ENCODE results near the gene SYT6.

GRCh38 chr1:114176366-114176765 is 22.7 kb upstream of the SYT6 start:
- no peak for TF ChIP-seq CTCF (IDR thresholded peaks at IDR 0.05 in 2 of 3, conservative IDR thresholded peaks at IDR 0.05 in 1 of 3; ENCODE audit: control insufficient read depth in 2 of 3, extremely low read depth in 1 of 3, insufficient read depth in 1 of 3, low read depth in 3 of 3, low read length in 3 of 3)
- TF ChIP-seq ATF2 (IDR thresholded peaks at IDR 0.05; ENCODE audit: low read length) = no peak
- no peak for TF ChIP-seq POLR2AphosphoS5 (IDR thresholded peaks at IDR 0.05; ENCODE audit: low read length)
- no peak for TF ChIP-seq SRF (IDR thresholded peaks at IDR 0.05; ENCODE audit: low read depth in 2 of 2, low read length in 2 of 2)
- TF ChIP-seq CREB1 (IDR thresholded peaks at IDR 0.05; ENCODE audit: low read depth) = no peak
- TF ChIP-seq JUND (IDR thresholded peaks at IDR 0.05; ENCODE audit: low read depth, low read length) = no peak
- TF ChIP-seq EED (IDR thresholded peaks at IDR 0.05; ENCODE audit: low read depth) = no peak
- TF ChIP-seq MEF2B (IDR thresholded peaks at IDR 0.05; ENCODE audit: partially characterized antibody, poor library complexity, severe bottlenecking) = no peak
- no peak for TF ChIP-seq POLR2A (IDR thresholded peaks at IDR 0.05; ENCODE audit: low read depth, low read length)
- TF ChIP-seq FOXM1 (IDR thresholded peaks at IDR 0.05; ENCODE audit: low read depth, low read length) = no peak
- no peak for TF ChIP-seq EGR1 (IDR thresholded peaks at IDR 0.05; ENCODE audit: borderline replicate concordance in 1 of 2, low read depth in 2 of 2, low read length in 2 of 2)
- TF ChIP-seq TCF7 (IDR thresholded peaks at IDR 0.05; ENCODE audit: borderline replicate concordance) = no peak
- no peak for TF ChIP-seq MAX (IDR thresholded peaks at IDR 0.05; ENCODE audit: low read depth, low read length)

All from GM12878 (cell line).